Omental fat pad (tissue), 4 donors: ENCODE results near the gene NAA11. TPM values are rescaled to one million over a fixed set of nuclear protein-coding genes. Genes with fewer than 3 reads are reported as not detected.

Experiments used
- ATAC-seq: fragments of 150-250 bp; one replicate; pipeline ENCODE4 v1.9.1; 2016; ENCODE audit warnings: mild to moderate bottlenecking, moderate library complexity; ENCODE audit not compliant: low FRiP score
- DNase-seq: peaks from one replicate; pipeline ENCODE4 v3.0.0-alpha.2; 2019; ENCODE audit warnings: low spot score
- CTCF ChIP-seq, 3 donors: fragments of 450-650 bp; IDR thresholded peaks; one replicate each; pipeline ENCODE4 v1.5.1; 2016 to 2017; ENCODE audit warnings: antibody characterized with exemption in 3 of 3, mild to moderate bottlenecking in 3 of 3, moderate library complexity in 2 of 3
- total RNA-seq, 4 donors: library from RNA; depleted of rRNA; stranded (reverse); fragments of >200 nt; gene quantifications; one replicate each; pipeline ENCODE4 v1.1.0, GENCODE V29; 2016

The NAA11 gene
- total RNA-seq, 4 donors from 2014 or later = not detected

GRCh38 chr4:79315891-79316290 lies 10.0 kb downstream of the NAA11 start:
- DNase-seq (no peak), ATAC-seq (no peak)
- TF ChIP-seq CTCF (IDR thresholded peaks at IDR 0.05) = no peak

- TF ChIP-seq CTCF (IDR thresholded peaks at IDR 0.05) = no peak
- ATAC-seq (no peak), DNase-seq (no peak)
Observed at GRCh38 chr4:79311279-79311678, 14.6 kb downstream of the NAA11 start.

GRCh38 chr4:79308971-79309370 lies 16.9 kb downstream of the NAA11 start:
- DNase-seq (no peak), ATAC-seq (no peak)
- no peak for TF ChIP-seq CTCF (IDR thresholded peaks at IDR 0.05)

GRCh38 chr4:79308137-79308536 lies 17.7 kb downstream of the NAA11 start:
- no peak for ATAC-seq
- TF ChIP-seq CTCF (IDR thresholded peaks at IDR 0.05) = no peak
- DNase-seq = no peak

- DNase-seq = no peak
- no peak for TF ChIP-seq CTCF (IDR thresholded peaks at IDR 0.05)
- ATAC-seq = no peak
Observed at GRCh38 chr4:79306795-79307194, 19.1 kb downstream of the NAA11 start.

- ATAC-seq (no peak), DNase-seq (no peak)
- TF ChIP-seq CTCF (IDR thresholded peaks at IDR 0.05) = no peak
Observed at GRCh38 chr4:79300280-79300679, 25.6 kb downstream of the NAA11 start.

GRCh38 chr4:79298484-79298883 lies 27.4 kb downstream of the NAA11 start:
- ATAC-seq = no peak
- no peak for TF ChIP-seq CTCF (IDR thresholded peaks at IDR 0.05)
- DNase-seq = no peak
